ENCODE data around the gene SAXO1.

- TF ChIP-seq, protein P1, sequence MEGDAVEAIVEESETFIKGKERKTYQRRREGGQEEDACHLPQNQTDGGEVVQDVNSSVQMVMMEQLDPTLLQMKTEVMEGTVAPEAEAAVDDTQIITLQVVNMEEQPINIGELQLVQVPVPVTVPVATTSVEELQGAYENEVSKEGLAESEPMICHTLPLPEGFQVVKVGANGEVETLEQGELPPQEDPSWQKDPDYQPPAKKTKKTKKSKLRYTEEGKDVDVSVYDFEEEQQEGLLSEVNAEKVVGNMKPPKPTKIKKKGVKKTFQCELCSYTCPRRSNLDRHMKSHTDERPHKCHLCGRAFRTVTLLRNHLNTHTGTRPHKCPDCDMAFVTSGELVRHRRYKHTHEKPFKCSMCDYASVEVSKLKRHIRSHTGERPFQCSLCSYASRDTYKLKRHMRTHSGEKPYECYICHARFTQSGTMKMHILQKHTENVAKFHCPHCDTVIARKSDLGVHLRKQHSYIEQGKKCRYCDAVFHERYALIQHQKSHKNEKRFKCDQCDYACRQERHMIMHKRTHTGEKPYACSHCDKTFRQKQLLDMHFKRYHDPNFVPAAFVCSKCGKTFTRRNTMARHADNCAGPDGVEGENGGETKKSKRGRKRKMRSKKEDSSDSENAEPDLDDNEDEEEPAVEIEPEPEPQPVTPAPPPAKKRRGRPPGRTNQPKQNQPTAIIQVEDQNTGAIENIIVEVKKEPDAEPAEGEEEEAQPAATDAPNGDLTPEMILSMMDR (conservative IDR thresholded peaks at IDR 0.05), result no peak
- TF ChIP-seq EZH2 (IDR thresholded peaks at IDR 0.05; ENCODE audit: low read depth), result no peak
These were observed 90.2 kb downstream of the SAXO1 start for GRCh38 chr9:18942801-18943200.
